Measurements from ENCODE around the gene NEK7. TPM values are rescaled to one million over a fixed set of nuclear protein-coding genes. Genes with fewer than 3 reads are reported as not detected.
"Not testable (repeated sequence)": the region's sequence is repeated elsewhere in the genome, so short reads cannot be mapped to it uniquely, and the experiment has no call there.

NEK7 gene
- total RNA-seq, 1 experiment from 2014 or later = 25.2 TPM

DNA sequence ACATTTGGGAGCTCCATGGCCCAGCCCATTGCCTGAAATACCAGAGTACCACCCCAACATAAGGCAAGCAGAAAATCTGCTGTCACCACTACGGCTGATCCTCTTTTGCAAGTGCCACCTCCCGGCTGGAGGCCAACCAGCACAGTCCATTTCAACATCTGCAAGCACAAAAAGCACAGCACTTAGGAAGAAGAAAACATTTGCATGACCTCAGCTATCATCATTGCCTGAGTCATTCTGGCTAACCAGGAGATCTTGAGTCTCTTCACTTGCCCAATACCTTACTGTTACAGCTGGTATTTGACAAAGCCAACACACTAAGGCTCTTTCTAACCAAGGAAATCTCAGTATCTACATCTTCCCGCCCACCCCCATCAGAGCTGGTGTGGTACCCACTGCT is 55.9 kb downstream of the NEK7 start:
- Histone ChIP-seq H2AFZ (ENCODE audit: low read length) (no peak overlapping the region), H3K4me1 (ENCODE audit: insufficient read depth, low read length) (no peaks in the 10 kb centered on the region), H3F3A (ENCODE audit: low read length, unreplicated experiment) (no peaks in the 10 kb centered on the region), H3K9me3 (ENCODE audit: low read length) (no peaks in the 10 kb centered on the region), H4K20me1 (ENCODE audit: low read length) (no peaks in the 10 kb centered on the region), H3K4me3 (ENCODE audit: low read length) (no peak overlapping the region), H3K4me2 (ENCODE audit: low read length) (no peak overlapping the region), H3K36me3 (ENCODE audit: low read depth, low read length) (peaks cover 2% of the 10 kb centered on the region; the same call in 1 of the 2 replicates), H3K9ac (ENCODE audit: low read length) (no peak overlapping the region), H3K27me3 (ENCODE audit: low read length) (no peaks in the 10 kb centered on the region), H3K79me2 (ENCODE audit: low read length) (peaks cover 18% of the 10 kb centered on the region), H3K9me2 (replicated peaks; ENCODE audit: low read length) (no peaks in the 10 kb centered on the region), H3K27ac (ENCODE audit: low read length) (no peak overlapping the region)
- TF ChIP-seq CTCF (conservative IDR thresholded peaks at IDR 0.05; ENCODE audit: low read depth, low read length) (no peak), EZH2 (IDR thresholded peaks at IDR 0.05; ENCODE audit: low read length, unreplicated experiment) (no peak), EZH2phosphoT487 (IDR thresholded peaks at IDR 0.05; ENCODE audit: borderline replicate concordance, low read length) (no peak)
- peak; percentile 43 for DNase-seq
- intact Hi-C loops (cut with micrococcal nuclease) = no loop called here
- ChIA-PET CTCF (no interaction called here), POLR2A (ENCODE audit: unreplicated experiment) (no interaction called here)
- no TSS peak for BruUV-seq (replicated peaks)
- no peak for ATAC-seq

GRCh38 chr1:198214924-198215323 is 58.1 kb downstream of the NEK7 start:
- no peak overlapping the region for H3K9ac ChIP-seq (ENCODE audit: low read length)
- H2AFZ ChIP-seq (ENCODE audit: low read length) = no peak overlapping the region
- intact Hi-C loops (cut with micrococcal nuclease) = no loop called here
- no peaks in the 10 kb centered on the region for H3K27me3 ChIP-seq (ENCODE audit: low read length)
- H3K4me2 ChIP-seq (ENCODE audit: low read length) = no peak overlapping the region
- peaks cover 6% of the 10 kb centered on the region for H3K79me2 ChIP-seq (ENCODE audit: low read length)
- ChIA-PET POLR2A (ENCODE audit: unreplicated experiment) (no interaction called here), CTCF (no interaction called here)
- ATAC-seq = no peak
- no peaks in the 10 kb centered on the region for H4K20me1 ChIP-seq (ENCODE audit: low read length)
- H3K36me3 ChIP-seq (ENCODE audit: low read depth, low read length) = peaks cover 2% of the 10 kb centered on the region; the same call in 1 of the 2 replicates
- no peaks in the 10 kb centered on the region for H3F3A ChIP-seq (ENCODE audit: low read length, unreplicated experiment)
- H3K4me3 ChIP-seq (ENCODE audit: low read length) = no peak overlapping the region
- no peaks in the 10 kb centered on the region for H3K9me3 ChIP-seq (ENCODE audit: low read length)
- no TSS peak for BruUV-seq (replicated peaks)
- peaks cover 1% of the 10 kb centered on the region for H3K4me1 ChIP-seq (ENCODE audit: insufficient read depth, low read length)
- no peak for TF ChIP-seq EZH2phosphoT487 (IDR thresholded peaks at IDR 0.05; ENCODE audit: borderline replicate concordance, low read length)
- no peak for TF ChIP-seq EZH2 (IDR thresholded peaks at IDR 0.05; ENCODE audit: low read length, unreplicated experiment)
- no peak for TF ChIP-seq CTCF (conservative IDR thresholded peaks at IDR 0.05; ENCODE audit: low read depth, low read length)
- H3K9me2 ChIP-seq (replicated peaks; ENCODE audit: low read length) = no peaks in the 10 kb centered on the region
- no peak overlapping the region for H3K27ac ChIP-seq (ENCODE audit: low read length)
- DNase-seq = no peak

DNA sequence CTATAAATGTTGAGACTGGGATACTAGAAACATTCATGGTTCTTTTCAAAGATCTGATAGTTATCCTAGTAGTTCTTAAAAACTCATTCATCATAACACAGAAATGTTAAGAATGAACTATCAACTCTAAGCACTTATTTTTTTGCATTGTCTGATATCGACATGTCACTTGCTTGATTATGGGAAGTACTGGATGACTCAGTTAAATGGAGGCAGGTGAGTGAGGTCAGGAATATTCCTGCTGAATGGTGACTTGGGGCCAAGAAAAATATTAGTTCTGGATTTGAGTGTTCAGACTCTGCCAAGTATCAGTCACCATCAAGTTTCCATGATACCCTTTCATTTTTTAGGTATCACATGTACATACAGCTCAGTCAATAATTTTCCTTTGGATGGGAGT is 63.6 kb downstream of the NEK7 start:
- ATAC-seq (peak; percentile 67), DNase-seq (peak; percentile 85)
- CTCF ChIA-PET = no interaction called here
- Histone ChIP-seq H3K9ac (ENCODE audit: low read length) (peak overlapping the region; percentile 52; the same call in 1 of the 2 replicates), H3K79me2 (ENCODE audit: low read length) (peaks cover 28% of the 10 kb centered on the region), H3K9me3 (ENCODE audit: low read length) (no peaks in the 10 kb centered on the region), H4K20me1 (ENCODE audit: low read length) (no peaks in the 10 kb centered on the region), H3K9me2 (replicated peaks; ENCODE audit: low read length) (no peaks in the 10 kb centered on the region), H3K4me3 (ENCODE audit: low read length) (no peak overlapping the region), H3K27me3 (ENCODE audit: low read length) (no peaks in the 10 kb centered on the region), H2AFZ (ENCODE audit: low read length) (no peak overlapping the region), H3K36me3 (ENCODE audit: low read depth, low read length) (no peaks in the 10 kb centered on the region), H3K27ac (ENCODE audit: low read length) (peak overlapping the region; percentile 96), H3K4me1 (ENCODE audit: insufficient read depth, low read length) (peaks cover 13% of the 10 kb centered on the region), H3K4me2 (ENCODE audit: low read length) (peak overlapping the region; percentile 70), H3F3A (ENCODE audit: low read length, unreplicated experiment) (peaks cover 2% of the 10 kb centered on the region)
- intact Hi-C loops (cut with micrococcal nuclease) = no loop called here
- TF ChIP-seq EZH2 (IDR thresholded peaks at IDR 0.05; ENCODE audit: low read length, unreplicated experiment) = no peak
- TF ChIP-seq CTCF (conservative IDR thresholded peaks at IDR 0.05; ENCODE audit: low read depth, low read length) = no peak
- TF ChIP-seq EZH2phosphoT487 (IDR thresholded peaks at IDR 0.05; ENCODE audit: borderline replicate concordance, low read length) = no peak
- BruUV-seq (replicated peaks) = no TSS peak
- POLR2A ChIA-PET (ENCODE audit: unreplicated experiment) = no interaction called here

- peaks cover 39% of the 10 kb centered on the region; the same call in 1 of the 2 replicates for H3K79me2 ChIP-seq (ENCODE audit: low read length)
- DNase-seq; ATAC-seq; H2AFZ ChIP-seq (ENCODE audit: low read length); H3K4me2 ChIP-seq (ENCODE audit: low read length); H3K4me3 ChIP-seq (ENCODE audit: low read length); BruUV-seq (replicated peaks); H3K27ac ChIP-seq (ENCODE audit: low read length); POLR2A ChIA-PET (ENCODE audit: unreplicated experiment); H3K4me1 ChIP-seq (ENCODE audit: insufficient read depth, low read length); H3K36me3 ChIP-seq (ENCODE audit: low read depth, low read length); H3K9me3 ChIP-seq (ENCODE audit: low read length); H3K27me3 ChIP-seq (ENCODE audit: low read length); H3K9me2 ChIP-seq (replicated peaks; ENCODE audit: low read length); CTCF ChIA-PET; H3F3A ChIP-seq (ENCODE audit: low read length, unreplicated experiment); H4K20me1 ChIP-seq (ENCODE audit: low read length); intact Hi-C loops (cut with micrococcal nuclease); H3K9ac ChIP-seq (ENCODE audit: low read length): not testable (repeated sequence)
These were observed 70.2 kb downstream of the NEK7 start for GRCh38 chr1:198227010-198227409.

Measured in PC-3 (cell line).